GM21723 (cell line): Measurements from ENCODE around the gene TFEB.
A peak's percentile ranks its signal among the peaks of the same experiment; 100 is the strongest.

Experiments
- ATAC-seq: cut with Tn5 transposase; IDR thresholded peaks from one replicate; pipeline ENCODE4 v1.9.1; 2021; ENCODE audit warnings: mild to moderate bottlenecking, moderate library complexity; ENCODE audit not compliant: unreplicated experiment

The TFEB gene

GRCh38 chr6:41707565-41708200, 27.7 kb downstream of the TFEB start:
- no peak for ATAC-seq

GRCh38 chr6:41706876-41707564, 28.4 kb downstream of the TFEB start:
- ATAC-seq, result no peak

- peak; percentile 79 for ATAC-seq
Measured at GRCh38 chr6:41705996-41706835, 29.2 kb downstream of the TFEB start.

DNA sequence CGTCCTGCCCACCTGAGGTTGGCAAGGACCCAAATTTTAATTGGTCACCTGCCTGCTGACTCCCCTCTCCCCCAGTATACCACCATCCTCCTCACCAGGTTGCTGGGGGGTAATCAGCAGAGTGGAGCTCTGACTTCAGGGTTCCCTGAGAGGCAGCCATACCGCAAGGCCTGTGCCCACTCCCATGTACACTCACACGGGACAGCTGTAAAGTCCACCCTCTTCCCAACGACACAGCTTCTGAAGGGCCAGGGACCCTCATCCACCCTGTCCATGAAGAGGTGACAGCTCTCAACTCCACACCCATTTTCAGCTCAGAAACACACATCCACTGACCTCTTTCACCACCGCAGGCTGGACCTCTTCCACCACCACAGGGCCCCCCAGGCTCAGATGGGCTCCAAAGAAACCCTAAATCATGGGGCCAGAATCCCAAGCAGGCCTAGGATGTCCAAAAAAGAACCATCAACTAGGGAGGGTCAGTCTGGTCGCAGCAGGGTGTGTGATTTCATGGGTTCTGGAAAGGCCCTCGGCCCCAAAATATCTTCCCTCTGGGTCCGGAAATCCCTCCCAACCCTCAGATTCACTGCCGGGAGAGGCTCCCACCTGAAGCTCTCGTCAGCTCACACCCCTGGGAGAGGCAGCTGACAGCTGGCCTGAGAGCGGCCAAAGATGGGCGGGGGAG, 30.0 kb downstream of the TFEB start:
- no peak for ATAC-seq

- ATAC-seq, result no peak
Measured at GRCh38 chr6:41704656-41705310, 30.6 kb downstream of the TFEB start.

DNA sequence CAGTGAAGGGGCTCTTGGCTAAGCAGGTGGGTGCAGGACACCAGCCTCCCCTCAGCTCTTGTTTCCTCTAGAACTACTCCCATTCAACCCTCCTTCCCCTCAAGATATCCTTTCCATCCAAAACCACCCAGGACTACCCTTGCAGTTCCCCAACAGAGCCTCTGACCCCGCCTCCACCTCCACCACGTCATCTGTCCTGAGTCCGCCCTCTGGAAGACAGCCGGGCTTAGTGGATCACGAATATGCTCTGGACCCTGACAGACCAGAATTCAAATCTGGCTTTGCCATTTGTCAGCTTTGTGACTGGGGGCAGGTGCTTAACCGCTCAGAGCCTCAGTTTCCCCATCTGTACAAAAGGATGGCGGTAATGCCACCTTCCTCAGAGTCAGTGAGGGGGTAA, 31.4 kb downstream of the TFEB start:
- ATAC-seq, result no peak

GRCh38 chr6:41702771-41703494, 32.5 kb downstream of the TFEB start:
- no peak for ATAC-seq

DNA sequence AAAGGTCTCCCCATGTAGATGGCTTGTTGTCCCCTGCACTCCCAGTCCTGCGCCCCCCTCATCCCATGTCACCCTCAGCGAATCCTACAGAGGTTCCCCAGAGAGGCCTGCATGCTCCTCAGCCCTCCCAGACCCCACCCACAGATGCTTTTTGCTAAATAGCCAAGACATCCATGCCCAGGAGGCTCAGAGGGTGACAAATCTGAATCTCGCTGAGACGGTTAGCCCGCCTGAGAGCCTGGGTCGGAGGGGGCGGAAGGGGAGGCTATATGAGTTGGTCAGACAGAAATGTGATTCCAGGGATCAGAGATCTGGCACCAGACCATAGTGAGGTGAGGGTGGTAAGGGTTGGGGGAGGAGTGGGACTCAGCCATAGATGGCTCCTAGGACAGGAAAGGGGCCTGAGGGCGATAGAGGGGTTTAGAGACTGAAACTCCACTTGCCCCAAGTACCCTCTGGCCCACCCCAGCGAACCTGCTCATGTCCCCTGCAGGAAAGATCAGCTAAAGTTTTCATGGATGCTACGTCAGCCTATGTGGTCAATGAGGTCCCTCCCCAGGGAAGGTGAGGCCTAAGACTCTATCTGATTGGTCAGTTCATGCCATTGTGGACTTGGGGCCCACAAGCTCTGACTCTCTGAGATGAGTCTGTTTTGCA, 33.2 kb downstream of the TFEB start:
- ATAC-seq, result no peak

DNA sequence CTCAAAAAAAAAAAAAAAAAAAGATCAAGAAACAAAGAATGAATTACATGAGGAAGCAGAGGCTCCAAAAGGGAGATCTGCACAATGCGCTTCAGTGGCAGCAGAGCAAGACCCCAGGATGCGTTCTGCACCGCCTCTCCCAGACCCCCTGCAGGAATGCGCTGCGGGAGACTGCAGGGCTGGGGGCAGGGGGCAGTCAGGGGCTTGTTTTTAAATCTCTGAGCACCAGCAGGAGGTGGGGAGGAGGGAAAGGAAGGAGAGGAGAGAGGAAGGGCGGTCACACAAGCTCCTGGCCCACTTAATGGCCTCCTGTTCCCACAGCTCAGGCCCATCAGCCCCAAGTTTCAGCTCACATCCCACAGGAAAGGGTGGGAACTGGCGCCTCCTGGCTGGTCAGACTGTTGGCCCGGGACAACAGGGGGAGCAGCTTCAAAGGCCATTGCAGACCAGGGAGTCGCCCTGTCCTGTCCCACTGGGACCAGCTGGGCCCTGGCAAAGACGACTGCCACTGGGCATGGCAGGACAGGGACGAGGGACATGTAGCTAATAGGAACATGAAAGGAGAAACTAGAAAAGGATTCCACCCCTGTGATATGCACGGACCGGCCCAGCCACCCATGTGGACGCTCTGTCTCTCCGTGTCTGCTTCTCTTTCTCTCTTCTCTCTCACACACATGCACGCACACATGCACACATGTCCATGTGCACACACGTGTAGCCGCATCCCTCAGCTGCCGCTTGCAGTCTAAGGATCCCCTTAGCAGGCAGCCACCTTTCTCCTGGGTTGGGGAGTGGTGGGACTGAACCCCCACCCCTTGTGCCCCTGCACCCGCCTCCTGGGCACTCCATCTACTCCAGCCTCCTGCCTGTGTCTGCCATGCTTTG, 34.7 kb downstream of the TFEB start:
- no peak for ATAC-seq

DNA sequence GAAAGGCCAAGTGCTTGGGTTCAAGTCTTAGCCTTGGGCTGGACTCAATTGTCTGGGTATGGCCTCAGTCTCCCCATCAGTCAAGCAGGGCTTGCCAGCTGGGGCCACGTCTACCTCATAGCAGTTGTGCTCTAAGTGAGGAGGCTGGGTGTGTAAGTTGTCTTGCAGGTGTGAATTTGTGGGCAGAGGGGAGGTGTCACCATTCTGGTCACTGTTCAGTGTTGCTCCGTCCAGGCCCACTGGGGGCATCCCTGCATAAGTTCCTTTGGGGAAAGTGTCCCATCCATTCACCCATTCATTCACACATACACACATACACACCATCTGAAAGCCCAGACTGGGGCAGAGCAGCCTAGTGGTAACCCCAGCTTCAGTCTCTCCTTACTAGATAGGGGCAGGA, 36.3 kb downstream of the TFEB start:
- no peak for ATAC-seq

GRCh38 chr6:41697861-41698781, 37.3 kb downstream of the TFEB start:
- ATAC-seq, result no peak

- no peak for ATAC-seq
Measured at GRCh38 chr6:41696788-41697187, 38.6 kb downstream of the TFEB start.

GRCh38 chr6:41695825-41696224, 39.6 kb downstream of the TFEB start:
- no peak for ATAC-seq

DNA sequence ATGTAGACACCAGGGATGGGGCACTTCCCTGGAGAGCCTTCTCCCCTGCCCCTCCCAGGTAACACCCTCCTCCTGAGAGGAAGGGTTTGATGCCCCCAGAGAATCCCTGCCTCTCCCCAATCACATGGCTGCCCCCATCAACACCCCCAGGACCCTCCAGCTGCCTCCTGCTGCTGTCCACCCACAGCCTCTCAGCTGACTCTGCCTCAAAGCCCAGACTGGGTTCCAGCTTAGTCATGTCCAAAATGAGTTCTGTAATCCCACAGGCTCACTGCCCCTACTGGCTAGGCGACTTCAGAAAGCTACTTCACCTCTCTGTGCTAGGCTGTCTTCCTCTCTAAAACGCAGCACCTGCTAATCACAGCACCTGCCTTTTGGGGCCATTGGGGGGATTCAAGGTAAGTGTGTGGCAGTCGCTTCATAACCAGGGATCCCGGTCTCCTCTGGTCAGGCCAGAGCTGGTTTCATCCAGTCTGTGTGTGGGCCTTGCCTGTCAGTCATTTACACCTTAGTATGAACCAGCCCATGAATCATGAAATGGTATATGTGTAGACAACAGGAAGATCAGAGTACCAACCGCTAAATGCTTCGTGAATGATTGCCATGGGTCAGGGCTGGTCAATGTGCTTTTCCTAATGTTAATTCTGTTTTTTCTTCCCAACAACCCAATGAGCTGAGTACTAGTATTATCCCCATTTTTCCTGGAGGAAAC, 40.4 kb downstream of the TFEB start:
- no peak for ATAC-seq

- ATAC-seq, result no peak
Measured at GRCh38 chr6:41693281-41694240, 41.8 kb downstream of the TFEB start.

- ATAC-seq, result no peak
Measured at GRCh38 chr6:41692730-41693129, 42.7 kb downstream of the TFEB start.
